HepG2 (cell line): ENCODE results near the gene TAGLN. TPM values are rescaled to one million over a fixed set of nuclear protein-coding genes. Genes with fewer than 3 reads are reported as not detected.

Experiments
- ARHGAP35 ChIP-seq: sonication (generic); formaldehyde crosslinking; IDR thresholded peaks from 2 replicates; pipeline ENCODE4 v1.9.0; 2022; ENCODE audit warnings: mild to moderate bottlenecking, inconsistent platforms, moderate library complexity, missing genetic modification reagents, borderline replicate concordance
- ATF4 ChIP-seq, 2 experiments: fragments of 450-650 bp in 1 of 2; sonication (generic) in 1 of 2; formaldehyde crosslinking; IDR thresholded peaks; 2 replicates each; pipeline versions ENCODE4 v1.5.0 to v1.8.0; 2020 to 2022; ENCODE audit warnings: mild to moderate bottlenecking in 1 of 2, missing genetic modification reagents in 1 of 2
- CC2D1A ChIP-seq: sonication (generic); formaldehyde crosslinking; IDR thresholded peaks from 2 replicates; pipeline ENCODE4 v1.8.1; 2023; ENCODE audit warnings: mild to moderate bottlenecking, missing genetic modification reagents
- CREB1 ChIP-seq, 2 experiments: fragments of 450-650 bp in 1 of 2; IDR thresholded peaks; 2 replicates each; pipeline ENCODE4 v1.6.1; 2016 to 2017; ENCODE audit warnings: control low read depth in 1 of 2, mild to moderate bottlenecking in 1 of 2, missing compliant biosample characterization in 1 of 2, missing genetic modification characterization in 1 of 2
- ETV6 ChIP-seq: sonication (generic); formaldehyde crosslinking; conservative IDR thresholded peaks from 2 replicates; pipeline ENCODE4 v1.4.0; 2020; ENCODE audit warnings: missing genetic modification reagents
- FOSL1 ChIP-seq: sonication (generic); formaldehyde crosslinking; IDR thresholded peaks from 2 replicates; pipeline ENCODE4 v1.9.0; 2021; ENCODE audit warnings: missing genetic modification reagents, borderline replicate concordance
- KAT2B ChIP-seq: fragments of 150-350 bp; IDR thresholded peaks from 2 replicates; pipeline ENCODE4 v1.6.1; 2014; ENCODE audit warnings: low read depth, low read length, borderline replicate concordance
- KDM3A ChIP-seq: IDR thresholded peaks from 2 replicates; pipeline ENCODE4 v1.6.1; 2018; ENCODE audit warnings: low read depth, missing compliant biosample characterization
- KDM5B ChIP-seq: sonication (generic); formaldehyde crosslinking; IDR thresholded peaks from 2 replicates; pipeline ENCODE4 v1.4.0; 2020; ENCODE audit warnings: missing genetic modification reagents, mild to moderate bottlenecking, borderline replicate concordance
- KLF9 ChIP-seq: IDR thresholded peaks from 2 replicates; pipeline ENCODE4 v1.6.1; 2016; ENCODE audit warnings: low read depth
- MIER2 ChIP-seq: IDR thresholded peaks from 2 replicates; pipeline ENCODE4 v1.6.1; 2016; ENCODE audit warnings: missing biosample characterization, missing genetic modification reagents
- MYC ChIP-seq: sonication (generic); formaldehyde crosslinking; IDR thresholded peaks from 2 replicates; pipeline ENCODE4 v1.9.0; 2021; ENCODE audit warnings: missing genetic modification reagents, borderline replicate concordance
- NFE2L1 ChIP-seq: sonication (generic); formaldehyde crosslinking; IDR thresholded peaks from 2 replicates; pipeline ENCODE4 v1.4.0; 2020; ENCODE audit warnings: missing genetic modification reagents, mild to moderate bottlenecking, borderline replicate concordance
- SNAI1 ChIP-seq: sonication (generic); formaldehyde crosslinking; IDR thresholded peaks from 2 replicates; pipeline ENCODE4 v1.5.0; 2020; ENCODE audit warnings: mild to moderate bottlenecking, missing genetic modification reagents, borderline replicate concordance
- SOX5 ChIP-seq: IDR thresholded peaks from 2 replicates; pipeline ENCODE4 v1.6.1; 2016; ENCODE audit warnings: borderline replicate concordance
- SP2 ChIP-seq: sonication (generic); formaldehyde crosslinking; IDR thresholded peaks from 2 replicates; pipeline ENCODE4 v1.5.1; 2020; ENCODE audit warnings: mild to moderate bottlenecking, missing genetic modification reagents
- TBX3 ChIP-seq: fragments of 450-650 bp; IDR thresholded peaks from 2 replicates; pipeline ENCODE4 v1.6.1; 2017; ENCODE audit warnings: antibody characterized with exemption, mild to moderate bottlenecking, inconsistent platforms, borderline replicate concordance
- YEATS2 ChIP-seq: sonication (generic); formaldehyde crosslinking; IDR thresholded peaks from 2 replicates; pipeline ENCODE4 v1.4.0; 2020; ENCODE audit warnings: missing genetic modification reagents, borderline replicate concordance
- ZBTB20 ChIP-seq: sonication (generic); formaldehyde crosslinking; IDR thresholded peaks from 2 replicates; pipeline ENCODE4 v1.8.1; 2023; ENCODE audit warnings: missing genetic modification reagents, low read depth, mild to moderate bottlenecking, borderline replicate concordance
- ZFP90 ChIP-seq: sonication (generic); formaldehyde crosslinking; IDR thresholded peaks from 2 replicates; pipeline ENCODE4 v1.8.0; 2022; ENCODE audit warnings: missing genetic modification reagents, mild to moderate bottlenecking, inconsistent platforms, borderline replicate concordance
- ZMYM2 ChIP-seq: sonication (generic); formaldehyde crosslinking; IDR thresholded peaks from 2 replicates; pipeline ENCODE4 v1.8.0; 2022; ENCODE audit warnings: mild to moderate bottlenecking, missing genetic modification reagents
- ZMYM3 ChIP-seq: sonication (generic); formaldehyde crosslinking; IDR thresholded peaks from 2 replicates; pipeline ENCODE4 v1.5.1; 2020; ENCODE audit warnings: mild to moderate bottlenecking, missing genetic modification reagents
- ZNF207 ChIP-seq: fragments of 450-650 bp; IDR thresholded peaks from 2 replicates; pipeline ENCODE4 v1.6.1; 2016; ENCODE audit warnings: antibody characterized with exemption, borderline replicate concordance
- ZNF383 ChIP-seq: sonication (generic); formaldehyde crosslinking; IDR thresholded peaks from 2 replicates; pipeline ENCODE4 v1.4.0; 2020; ENCODE audit warnings: missing genetic modification reagents, mild to moderate bottlenecking, borderline replicate concordance
- ZNF558 ChIP-seq: sonication (generic); formaldehyde crosslinking; IDR thresholded peaks from 2 replicates; pipeline ENCODE4 v1.9.0; 2022; ENCODE audit warnings: mild to moderate bottlenecking, missing genetic modification reagents, borderline replicate concordance
- ZNF607 ChIP-seq: sonication (generic); formaldehyde crosslinking; IDR thresholded peaks from 2 replicates; pipeline ENCODE4 v1.5.1; 2020; ENCODE audit warnings: missing genetic modification reagents, mild to moderate bottlenecking, borderline replicate concordance
- ZNF746 ChIP-seq: sonication (generic); formaldehyde crosslinking; IDR thresholded peaks from 2 replicates; pipeline ENCODE4 v1.8.0; 2022; ENCODE audit warnings: mild to moderate bottlenecking, missing genetic modification reagents
- ZNF839 ChIP-seq: sonication (generic); formaldehyde crosslinking; IDR thresholded peaks from 2 replicates; pipeline ENCODE4 v1.4.0; 2020; ENCODE audit warnings: missing genetic modification reagents, mild to moderate bottlenecking, borderline replicate concordance
- polyA plus RNA-seq, 8 experiments: library from polyadenylated mRNA; depleted of rRNA in 3 of 8; stranded (reverse) in 7 of 8; unstranded in 1 of 8; fragments of >200 nt; fragmentation: Illumina TruSeq in 4 of 8; extraction: Trizol in 4 of 8; gene quantifications; 2 replicates each; pipeline versions ENCODE4 v1.2.1 to v1.2.3, GENCODE V29; 2011 to 2016; ENCODE audit warnings: low read depth in 4 of 8, missing spikeins in 1 of 8, mixed read lengths in 1 of 8; ENCODE audit not compliant: insufficient read depth in 1 of 8
- total RNA-seq, 5 experiments: library from RNA; depleted of rRNA; stranded (reverse); fragments of >200 nt; fragmentation: Illumina TruSeq; extraction: Trizol; gene quantifications; 2 replicates each; pipeline ENCODE4 v1.2.3, GENCODE V29; 2016; ENCODE audit warnings: low read depth in 1 of 5
- TF ChIP-seq, protein P1 (sequence below): sonication (generic); formaldehyde crosslinking; IDR thresholded peaks from 2 replicates; pipeline ENCODE4 v1.9.0; 2021; ENCODE audit warnings: missing genetic modification reagents, mild to moderate bottlenecking, borderline replicate concordance

The TAGLN gene
- total and polyA plus RNA-seq, 2 of the 13 experiments (the other 11 are each of a cell fraction or from before 2014, with no cell fraction given), result 12.6 to 75.4 TPM

- no peak; the same call in 1 of the 2 replicates for TF ChIP-seq ZNF558
- peak; percentile 87 for TF ChIP-seq CREB1 (IDR thresholded peaks at IDR 0.05)
- peak; percentile 91 for TF ChIP-seq CREB1 (CRISPR knock-in tag; IDR thresholded peaks at IDR 0.05)
- no peak for TF ChIP-seq ZFP90 (CRISPR knock-in tag)
- no peak for TF ChIP-seq NFE2L1 (CRISPR knock-in tag)
- TF ChIP-seq ZBTB20 (CRISPR knock-in tag), result no peak
- no peak for TF ChIP-seq FOSL1
- no peak for TF ChIP-seq ARHGAP35 (CRISPR knock-in tag)
- no peak for TF ChIP-seq ZNF383 (CRISPR knock-in tag)
- no peak for TF ChIP-seq MIER2
- TF ChIP-seq ZNF746, result 0 out of 2 replicates have a peak, but pooled peaks have one; percentile 24
- no peak for TF ChIP-seq ZNF607
- peak; percentile 61; the same call in 1 of the 2 replicates for TF ChIP-seq ETV6 (CRISPR knock-in tag)
- TF ChIP-seq ZNF207, result no peak
- TF ChIP-seq YEATS2 (CRISPR knock-in tag), result peak; percentile 56; the same call in 1 of the 2 replicates
- TF ChIP-seq KDM5B (CRISPR knock-in tag), result no peak
- no peak for TF ChIP-seq KAT2B
- TF ChIP-seq SOX5, result 0 out of 2 replicates have a peak, but pooled peaks have one; percentile 13
- TF ChIP-seq, protein P1, sequence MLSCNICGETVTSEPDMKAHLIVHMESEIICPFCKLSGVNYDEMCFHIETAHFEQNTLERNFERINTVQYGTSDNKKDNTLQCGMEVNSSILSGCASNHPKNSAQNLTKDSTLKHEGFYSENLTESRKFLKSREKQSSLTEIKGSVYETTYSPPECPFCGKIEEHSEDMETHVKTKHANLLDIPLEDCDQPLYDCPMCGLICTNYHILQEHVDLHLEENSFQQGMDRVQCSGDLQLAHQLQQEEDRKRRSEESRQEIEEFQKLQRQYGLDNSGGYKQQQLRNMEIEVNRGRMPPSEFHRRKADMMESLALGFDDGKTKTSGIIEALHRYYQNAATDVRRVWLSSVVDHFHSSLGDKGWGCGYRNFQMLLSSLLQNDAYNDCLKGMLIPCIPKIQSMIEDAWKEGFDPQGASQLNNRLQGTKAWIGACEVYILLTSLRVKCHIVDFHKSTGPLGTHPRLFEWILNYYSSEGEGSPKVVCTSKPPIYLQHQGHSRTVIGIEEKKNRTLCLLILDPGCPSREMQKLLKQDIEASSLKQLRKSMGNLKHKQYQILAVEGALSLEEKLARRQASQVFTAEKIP (CRISPR knock-in tag), result no peak
- TF ChIP-seq ZMYM2 (CRISPR knock-in tag), result no peak
- TF ChIP-seq TBX3, result no peak
- no peak for TF ChIP-seq KLF9 (CRISPR knock-in tag)
- no peak for TF ChIP-seq CC2D1A (CRISPR knock-in tag)
- TF ChIP-seq SNAI1 (CRISPR knock-in tag), result no peak
- TF ChIP-seq SP2 (CRISPR knock-in tag), result no peak; the same call in 1 of the 2 replicates
- no peak for TF ChIP-seq ATF4 (CRISPR knock-in tag; IDR thresholded peaks at IDR 0.05)
- no peak for TF ChIP-seq ZNF839 (CRISPR knock-in tag)
- TF ChIP-seq MYC (CRISPR knock-in tag), result no peak; the same call in 1 of the 2 replicates
- TF ChIP-seq ZMYM3, result no peak
- peak; percentile 59; the same call in 1 of the 2 replicates for TF ChIP-seq KDM3A (CRISPR knock-in tag)
Observed at GRCh38 chr11:117178210-117179034, 20.7 kb upstream of the TAGLN start, which contains the start of gene SIDT2 (continued).
